ENCODE measurements around the gene CPNE7.

DNA sequence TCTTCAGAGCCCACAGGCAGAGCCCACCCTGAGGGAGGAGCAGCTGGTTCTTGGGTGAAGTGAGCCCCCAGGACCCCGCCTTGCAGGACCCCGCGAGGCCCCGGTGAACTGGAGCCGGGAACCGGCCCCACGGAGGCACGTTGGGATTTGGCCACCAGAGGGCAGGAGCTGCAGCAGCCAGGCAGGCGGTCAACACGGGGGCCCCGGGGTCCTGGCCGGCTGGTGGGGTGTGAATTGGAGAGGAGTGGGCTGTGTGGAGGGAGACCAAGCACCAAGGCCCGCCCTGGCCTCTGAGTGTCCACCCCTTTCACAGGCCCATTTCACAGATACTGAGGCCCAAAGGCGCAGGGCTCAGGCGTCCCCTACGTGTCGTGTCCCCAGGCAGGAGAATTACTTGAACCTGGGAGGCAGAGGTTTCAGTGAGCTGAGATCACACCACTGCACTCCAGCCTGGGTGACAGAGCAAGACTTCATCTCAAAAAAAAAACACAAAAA lies 40.1 kb downstream of the CPNE7 start:
- TF ChIP-seq, protein P1, sequence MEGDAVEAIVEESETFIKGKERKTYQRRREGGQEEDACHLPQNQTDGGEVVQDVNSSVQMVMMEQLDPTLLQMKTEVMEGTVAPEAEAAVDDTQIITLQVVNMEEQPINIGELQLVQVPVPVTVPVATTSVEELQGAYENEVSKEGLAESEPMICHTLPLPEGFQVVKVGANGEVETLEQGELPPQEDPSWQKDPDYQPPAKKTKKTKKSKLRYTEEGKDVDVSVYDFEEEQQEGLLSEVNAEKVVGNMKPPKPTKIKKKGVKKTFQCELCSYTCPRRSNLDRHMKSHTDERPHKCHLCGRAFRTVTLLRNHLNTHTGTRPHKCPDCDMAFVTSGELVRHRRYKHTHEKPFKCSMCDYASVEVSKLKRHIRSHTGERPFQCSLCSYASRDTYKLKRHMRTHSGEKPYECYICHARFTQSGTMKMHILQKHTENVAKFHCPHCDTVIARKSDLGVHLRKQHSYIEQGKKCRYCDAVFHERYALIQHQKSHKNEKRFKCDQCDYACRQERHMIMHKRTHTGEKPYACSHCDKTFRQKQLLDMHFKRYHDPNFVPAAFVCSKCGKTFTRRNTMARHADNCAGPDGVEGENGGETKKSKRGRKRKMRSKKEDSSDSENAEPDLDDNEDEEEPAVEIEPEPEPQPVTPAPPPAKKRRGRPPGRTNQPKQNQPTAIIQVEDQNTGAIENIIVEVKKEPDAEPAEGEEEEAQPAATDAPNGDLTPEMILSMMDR (IDR thresholded peaks at IDR 0.05), result peak in 1 of 3 donors; percentile 41
- TF ChIP-seq POLR2A (IDR thresholded peaks at IDR 0.05) (no peak), EP300 (IDR thresholded peaks at IDR 0.05) (no peak)
